BLaER1 (cell line): Measurements from ENCODE around the gene GMFB.
"Not testable (repeated sequence)": the region's sequence is repeated elsewhere in the genome, so short reads cannot be mapped to it uniquely, and the experiment has no call there.

Source experiments
- H3K27ac ChIP-seq: shearing (Covaris generic); formaldehyde crosslinking; 2 replicates; pipeline ENCODE4 v1.8.1; 2022
- H3K27me3 ChIP-seq: shearing (Covaris generic); formaldehyde crosslinking; 2 replicates; pipeline ENCODE4 v1.8.1; 2022
- H3K36me3 ChIP-seq: shearing (Covaris generic); formaldehyde crosslinking; 2 replicates; pipeline ENCODE4 v1.8.1; 2022
- H3K4me1 ChIP-seq: shearing (Covaris generic); formaldehyde crosslinking; 2 replicates; pipeline ENCODE4 v1.8.1; 2022
- H3K4me2 ChIP-seq: shearing (Covaris generic); formaldehyde crosslinking; 2 replicates; pipeline ENCODE4 v1.8.1; 2022
- H3K4me3 ChIP-seq: shearing (Covaris generic); formaldehyde crosslinking; 2 replicates; pipeline ENCODE4 v1.8.1; 2022
- H3K9ac ChIP-seq: shearing (Covaris generic); formaldehyde crosslinking; 2 replicates; pipeline ENCODE4 v1.8.1; 2022
- H3K9me3 ChIP-seq: shearing (Covaris generic); formaldehyde crosslinking; 2 replicates; pipeline ENCODE4 v1.8.1; 2022
- H4K20me1 ChIP-seq: shearing (Covaris generic); formaldehyde crosslinking; 2 replicates; pipeline ENCODE4 v1.8.1; 2022
- Cebpa-rat ChIP-seq: shearing (Covaris generic); IDR thresholded peaks from 2 replicates; pipeline ENCODE4 v1.8.1; 2022

Gene GMFB

GRCh38 chr14:54440476-54440872, 48.3 kb downstream of the GMFB start:
- H3K4me2 ChIP-seq: peak overlapping the region; percentile 88
- TF ChIP-seq Cebpa-rat: no peak
- no peaks in the 10 kb centered on the region for H3K9me3 ChIP-seq
- no peaks in the 10 kb centered on the region for H3K27me3 ChIP-seq
- peak overlapping the region; percentile 96 for H3K9ac ChIP-seq
- peaks cover 50% of the 10 kb centered on the region for H4K20me1 ChIP-seq
- peak overlapping the region; percentile 82 for H3K4me3 ChIP-seq
- peaks cover 8% of the 10 kb centered on the region; the same call in 1 of the 2 replicates for H3K36me3 ChIP-seq
- peak overlapping the region; percentile 96 for H3K27ac ChIP-seq
- H3K4me1 ChIP-seq: peaks cover 45% of the 10 kb centered on the region

- H3K9ac ChIP-seq: peak overlapping the region; percentile 96
- H3K27ac ChIP-seq: peak overlapping the region; percentile 96
- H4K20me1 ChIP-seq: peaks cover 55% of the 10 kb centered on the region
- H3K4me2 ChIP-seq: peak overlapping the region; percentile 88
- TF ChIP-seq Cebpa-rat: no peak
- no peaks in the 10 kb centered on the region for H3K27me3 ChIP-seq
- H3K4me1 ChIP-seq: peaks cover 50% of the 10 kb centered on the region
- peaks cover 12% of the 10 kb centered on the region; the same call in 1 of the 2 replicates for H3K36me3 ChIP-seq
- no peaks in the 10 kb centered on the region for H3K9me3 ChIP-seq
- peak overlapping the region; percentile 82 for H3K4me3 ChIP-seq
Observed at GRCh38 chr14:54440037-54440436, 48.7 kb downstream of the GMFB start.

- Histone ChIP-seq H3K9ac (no peak overlapping the region), H3K27ac (no peak overlapping the region), H3K4me3 (no peak overlapping the region), H4K20me1 (peaks cover 68% of the 10 kb centered on the region), H3K36me3 (peaks cover 22% of the 10 kb centered on the region), H3K4me2 (peak overlapping the region; percentile 88), H3K4me1 (peaks cover 59% of the 10 kb centered on the region), H3K27me3 (no peaks in the 10 kb centered on the region), H3K9me3 (no peaks in the 10 kb centered on the region)
- TF ChIP-seq Cebpa-rat: no peak
Observed at GRCh38 chr14:54438703-54439102, 50.1 kb downstream of the GMFB start.

- peaks cover 59% of the 10 kb centered on the region for H3K4me1 ChIP-seq
- peaks cover 28% of the 10 kb centered on the region for H3K36me3 ChIP-seq
- not testable (repeated sequence) for H3K9me3 ChIP-seq, H3K9ac ChIP-seq, H3K4me3 ChIP-seq, H3K27me3 ChIP-seq, H3K4me2 ChIP-seq, H3K27ac ChIP-seq
- H4K20me1 ChIP-seq: peaks cover 76% of the 10 kb centered on the region
Observed at GRCh38 chr14:54437954-54438353, 50.8 kb downstream of the GMFB start.

- H3K36me3 ChIP-seq: peaks cover 52% of the 10 kb centered on the region
- H3K9ac ChIP-seq: no peak overlapping the region
- no peak overlapping the region for H3K4me3 ChIP-seq
- no peak for TF ChIP-seq Cebpa-rat
- peak overlapping the region; percentile 14; the same call in 1 of the 2 replicates for H3K4me2 ChIP-seq
- H3K27me3 ChIP-seq: no peaks in the 10 kb centered on the region
- H3K27ac ChIP-seq: no peak overlapping the region
- no peaks in the 10 kb centered on the region for H3K9me3 ChIP-seq
- H4K20me1 ChIP-seq: peaks cover 99% of the 10 kb centered on the region
- H3K4me1 ChIP-seq: peaks cover 52% of the 10 kb centered on the region
Observed at GRCh38 chr14:54435500-54435981, 53.2 kb downstream of the GMFB start.

GRCh38 chr14:54428527-54428926, 60.3 kb downstream of the GMFB start:
- Histone ChIP-seq H3K4me3 (no peak overlapping the region), H3K9me3 (no peaks in the 10 kb centered on the region), H3K27ac (no peak overlapping the region), H3K36me3 (peaks cover 92% of the 10 kb centered on the region), H3K9ac (no peak overlapping the region), H4K20me1 (peaks cover 52% of the 10 kb centered on the region), H3K4me1 (no peaks in the 10 kb centered on the region), H3K4me2 (no peak overlapping the region), H3K27me3 (no peaks in the 10 kb centered on the region)
- TF ChIP-seq Cebpa-rat: no peak

GRCh38 chr14:54427871-54428270, 60.9 kb downstream of the GMFB start:
- no peak overlapping the region for H3K9ac ChIP-seq

GRCh38 chr14:54425537-54426274, 63.1 kb downstream of the GMFB start:
- H3K36me3 ChIP-seq: peaks cover 83% of the 10 kb centered on the region
- TF ChIP-seq Cebpa-rat: no peak
- no peak overlapping the region for H3K4me2 ChIP-seq

More at GRCh38 chr14:54427871-54428270, 60.9 kb downstream of the GMFB start:
- H3K27me3 ChIP-seq: no peaks in the 10 kb centered on the region
- peaks cover 46% of the 10 kb centered on the region for H4K20me1 ChIP-seq
- H3K4me2 ChIP-seq: no peak overlapping the region
- TF ChIP-seq Cebpa-rat: no peak
- no peaks in the 10 kb centered on the region for H3K9me3 ChIP-seq
- no peak overlapping the region for H3K4me3 ChIP-seq
- peaks cover 93% of the 10 kb centered on the region for H3K36me3 ChIP-seq
- no peak overlapping the region for H3K27ac ChIP-seq
- H3K4me1 ChIP-seq: no peaks in the 10 kb centered on the region

GRCh38 chr14:54425068-54425467, 63.7 kb downstream of the GMFB start:
- no peaks in the 10 kb centered on the region for H3K27me3 ChIP-seq
- no peaks in the 10 kb centered on the region for H3K9me3 ChIP-seq
- H3K4me2 ChIP-seq: no peak overlapping the region
- H3K36me3 ChIP-seq: peaks cover 77% of the 10 kb centered on the region
- no peak overlapping the region for H3K27ac ChIP-seq
- no peak overlapping the region for H3K9ac ChIP-seq
- H3K4me1 ChIP-seq: no peaks in the 10 kb centered on the region
- TF ChIP-seq Cebpa-rat: no peak
- H4K20me1 ChIP-seq: peaks cover 18% of the 10 kb centered on the region
- no peak overlapping the region for H3K4me3 ChIP-seq

More at GRCh38 chr14:54425537-54426274, 63.1 kb downstream of the GMFB start:
- H4K20me1 ChIP-seq: peaks cover 25% of the 10 kb centered on the region
- no peaks in the 10 kb centered on the region for H3K9me3 ChIP-seq
- H3K4me1 ChIP-seq: no peaks in the 10 kb centered on the region
- H3K9ac ChIP-seq: no peak overlapping the region
- no peak overlapping the region for H3K4me3 ChIP-seq
- H3K27me3 ChIP-seq: no peaks in the 10 kb centered on the region
- H3K27ac ChIP-seq: no peak overlapping the region
